WTC11 (cell line): ENCODE results near the gene UBR4. TPM values are rescaled to one million over a fixed set of nuclear protein-coding genes. Genes with fewer than 3 reads are reported as not detected.

Experiments used
- ATAC-seq: fragments of 200-7000 bp; cut with Tn5 transposase; 2 replicates; pipeline ENCODE4 v1.10.0; 2021; ENCODE audit warnings: mild to moderate bottlenecking, moderate library complexity
- Bru-seq: library from RNA; stranded (reverse); fragments of 400-500 nt; gene quantifications from one replicate; lab custom pipeline; 2021; lab: Mats Ljungman, UMichigan
- CTCF ChIA-PET: fragments of 300-600 bp; sonication (Branson Sonifier 250); formaldehyde crosslinking; loops from one replicate; lab custom pipeline; 2021; ENCODE audit warnings: antibody characterized with exemption; lab: Charles Lee
- POLR2A ChIA-PET: fragments of 350-600 bp; sonication (Branson Sonifier 250); formaldehyde crosslinking; loops from one replicate; lab custom pipeline; 2021; ENCODE audit warnings: antibody characterized with exemption; lab: Charles Lee
- DNase-seq: peaks from one replicate; pipeline ENCODE4 v3.0.0; 2021; ENCODE audit warnings: low spot score
- H3K27ac Mint-ChIP-seq: 2 replicates; pipeline ENCODE4 v1.8.0; 2021; ENCODE audit warnings: mixed read lengths
- H3K27me3 Mint-ChIP-seq: 2 replicates; pipeline ENCODE4 v1.8.0; 2021; ENCODE audit warnings: low read depth, mild to moderate bottlenecking, moderate library complexity, mixed read lengths
- H3K36me3 Mint-ChIP-seq: 2 replicates; pipeline ENCODE4 v1.8.0; 2021; ENCODE audit warnings: mixed read lengths
- H3K4me1 Mint-ChIP-seq: 2 replicates; pipeline ENCODE4 v1.8.0; 2022; ENCODE audit warnings: mixed read lengths
- H3K4me3 Mint-ChIP-seq: 2 replicates; pipeline ENCODE4 v1.8.0; 2021; ENCODE audit warnings: mild to moderate bottlenecking, moderate library complexity, mixed read lengths
- H3K9me3 Mint-ChIP-seq: 2 replicates; pipeline ENCODE4 v1.8.0; 2021; ENCODE audit warnings: mixed read lengths
- ATF1 ChIP-seq: sonication (generic); formaldehyde crosslinking; IDR thresholded peaks from 2 replicates; pipeline ENCODE4 v1.8.1; 2023; ENCODE audit warnings: mild to moderate bottlenecking, moderate library complexity, missing genetic modification reagents
- CREB1 ChIP-seq: sonication (generic); formaldehyde crosslinking; IDR thresholded peaks from 2 replicates; pipeline ENCODE4 v1.8.0; 2023; ENCODE audit warnings: mild to moderate bottlenecking, missing genetic modification reagents
- CREM ChIP-seq: sonication (generic); formaldehyde crosslinking; IDR thresholded peaks from 2 replicates; pipeline ENCODE4 v1.8.1; 2022; ENCODE audit warnings: mild to moderate bottlenecking, missing genetic modification reagents, moderate library complexity
- ESRRA ChIP-seq: sonication (generic); formaldehyde crosslinking; IDR thresholded peaks from 2 replicates; pipeline ENCODE4 v1.8.1; 2022; ENCODE audit warnings: mild to moderate bottlenecking, missing genetic modification reagents, borderline replicate concordance
- ETV6 ChIP-seq: sonication (generic); formaldehyde crosslinking; IDR thresholded peaks from 2 replicates; pipeline ENCODE4 v1.8.1; 2022; ENCODE audit warnings: mild to moderate bottlenecking, missing genetic modification reagents
- FOXP1 ChIP-seq: sonication (generic); formaldehyde crosslinking; IDR thresholded peaks from 2 replicates; pipeline ENCODE4 v1.8.0; 2022; ENCODE audit warnings: missing genetic modification reagents, mild to moderate bottlenecking, moderate library complexity, borderline replicate concordance
- GABPB1 ChIP-seq: sonication (generic); formaldehyde crosslinking; IDR thresholded peaks from 2 replicates; pipeline ENCODE4 v1.8.1; 2023; ENCODE audit warnings: mild to moderate bottlenecking, missing genetic modification reagents
- JUN ChIP-seq: sonication (generic); formaldehyde crosslinking; IDR thresholded peaks from 2 replicates; pipeline ENCODE4 v1.8.0; 2023; ENCODE audit warnings: mild to moderate bottlenecking, missing genetic modification reagents
- KAT7 ChIP-seq: sonication (generic); formaldehyde crosslinking; IDR thresholded peaks from 2 replicates; pipeline ENCODE4 v1.8.1; 2023; ENCODE audit warnings: missing genetic modification reagents, mild to moderate bottlenecking, borderline replicate concordance
- MYBL2 ChIP-seq: sonication (generic); formaldehyde crosslinking; IDR thresholded peaks from 2 replicates; pipeline ENCODE4 v1.8.1; 2023; ENCODE audit warnings: mild to moderate bottlenecking, moderate library complexity, missing genetic modification reagents
- NFE2L1 ChIP-seq: sonication (generic); formaldehyde crosslinking; IDR thresholded peaks from 2 replicates; pipeline ENCODE4 v1.8.1; 2023; ENCODE audit warnings: missing genetic modification reagents
- NR3C1 ChIP-seq: sonication (generic); formaldehyde crosslinking; conservative IDR thresholded peaks from 2 replicates; pipeline ENCODE4 v1.8.1; 2023; ENCODE audit warnings: low read depth, mild to moderate bottlenecking, missing genetic modification reagents
- SP1 ChIP-seq: sonication (generic); formaldehyde crosslinking; conservative IDR thresholded peaks from 2 replicates; pipeline ENCODE4 v1.8.1; 2022; ENCODE audit warnings: missing genetic modification reagents
- TEAD1 ChIP-seq: sonication (generic); formaldehyde crosslinking; IDR thresholded peaks from 2 replicates; pipeline ENCODE4 v1.8.0; 2022; ENCODE audit warnings: mild to moderate bottlenecking, missing genetic modification reagents
- ZNF138 ChIP-seq: sonication (generic); formaldehyde crosslinking; conservative IDR thresholded peaks from 2 replicates; pipeline ENCODE4 v1.8.1; 2022; ENCODE audit warnings: mild to moderate bottlenecking, moderate library complexity, missing genetic modification reagents
- ZNF317 ChIP-seq: sonication (generic); formaldehyde crosslinking; IDR thresholded peaks from 2 replicates; pipeline ENCODE4 v1.8.1; 2023; ENCODE audit warnings: low read depth, mild to moderate bottlenecking, moderate library complexity, missing genetic modification reagents, borderline replicate concordance
- long read RNA-seq, 3 experiments: library from RNA in 1 of 3; library from capped mRNA in 1 of 3; library from polyadenylated mRNA in 1 of 3; unstranded in 2 of 3; stranded (forward) in 1 of 3; transcript quantifications; one replicate each; pipeline ENCODE4 v2.0.0, GENCODE V29; 2021
- total RNA-seq: library from RNA; stranded (reverse); gene quantifications from 3 replicates; pipeline ENCODE4 v1.2.3, GENCODE V29; 2021
- TF ChIP-seq, protein P1 (sequence below): sonication (generic); formaldehyde crosslinking; IDR thresholded peaks from 2 replicates; pipeline ENCODE4 v1.8.1; 2023; ENCODE audit warnings: mild to moderate bottlenecking, moderate library complexity, missing genetic modification reagents
- TF ChIP-seq, protein P2 (sequence below): sonication (generic); formaldehyde crosslinking; IDR thresholded peaks from 2 replicates; pipeline ENCODE4 v1.8.1; 2023; ENCODE audit warnings: mild to moderate bottlenecking, missing genetic modification reagents
- TF ChIP-seq, protein P3 (sequence below): fragments of 250-450 bp; sonication (Bioruptor Pico); IDR thresholded peaks from 2 replicates; pipeline ENCODE4 v1.9.0; 2021; ENCODE audit warnings: mild to moderate bottlenecking
- TF ChIP-seq, protein P4 (sequence below): sonication (generic); formaldehyde crosslinking; IDR thresholded peaks from 2 replicates; pipeline ENCODE4 v1.8.1; 2022; ENCODE audit warnings: missing genetic modification reagents, borderline replicate concordance
- TF ChIP-seq, protein P5 (sequence below): sonication (generic); formaldehyde crosslinking; IDR thresholded peaks from 2 replicates; pipeline ENCODE4 v1.8.1; 2022; ENCODE audit warnings: mild to moderate bottlenecking, moderate library complexity, missing genetic modification reagents
- TF ChIP-seq, protein P6 (sequence below): sonication (generic); formaldehyde crosslinking; IDR thresholded peaks from 2 replicates; pipeline ENCODE4 v1.8.0; 2022; ENCODE audit warnings: mild to moderate bottlenecking, missing genetic modification reagents
- TF ChIP-seq, protein P7 (sequence below): sonication (generic); formaldehyde crosslinking; IDR thresholded peaks from 2 replicates; pipeline ENCODE4 v1.8.0; 2023; ENCODE audit warnings: mild to moderate bottlenecking, missing genetic modification reagents
- TF ChIP-seq, protein P8 (sequence below): sonication (generic); formaldehyde crosslinking; conservative IDR thresholded peaks from 2 replicates; pipeline ENCODE4 v1.8.1; 2022; ENCODE audit warnings: mild to moderate bottlenecking, missing genetic modification reagents

Gene UBR4
- total RNA-seq (127 to 179 TPM (median 136 TPM) in 3 replicates), Bru-seq, nascent RNA (percentile 84 among the genes with signal in this experiment)
- long read RNA-seq, experiment 1, full-length matches to known transcripts = 12 of 177 reads
- long read RNA-seq, experiment 1, partial matches to known transcripts = 136 of 177 reads
- long read RNA-seq, experiment 1, other reads (novel, unspliced or antisense) = 29 of 177 reads
- long read RNA-seq, experiment 2, partial matches to known transcripts = 47 of 85 reads
- long read RNA-seq, experiment 2, other reads (novel, unspliced or antisense) = 36 of 85 reads
- long read RNA-seq, experiment 3 = 0 reads

DNA sequence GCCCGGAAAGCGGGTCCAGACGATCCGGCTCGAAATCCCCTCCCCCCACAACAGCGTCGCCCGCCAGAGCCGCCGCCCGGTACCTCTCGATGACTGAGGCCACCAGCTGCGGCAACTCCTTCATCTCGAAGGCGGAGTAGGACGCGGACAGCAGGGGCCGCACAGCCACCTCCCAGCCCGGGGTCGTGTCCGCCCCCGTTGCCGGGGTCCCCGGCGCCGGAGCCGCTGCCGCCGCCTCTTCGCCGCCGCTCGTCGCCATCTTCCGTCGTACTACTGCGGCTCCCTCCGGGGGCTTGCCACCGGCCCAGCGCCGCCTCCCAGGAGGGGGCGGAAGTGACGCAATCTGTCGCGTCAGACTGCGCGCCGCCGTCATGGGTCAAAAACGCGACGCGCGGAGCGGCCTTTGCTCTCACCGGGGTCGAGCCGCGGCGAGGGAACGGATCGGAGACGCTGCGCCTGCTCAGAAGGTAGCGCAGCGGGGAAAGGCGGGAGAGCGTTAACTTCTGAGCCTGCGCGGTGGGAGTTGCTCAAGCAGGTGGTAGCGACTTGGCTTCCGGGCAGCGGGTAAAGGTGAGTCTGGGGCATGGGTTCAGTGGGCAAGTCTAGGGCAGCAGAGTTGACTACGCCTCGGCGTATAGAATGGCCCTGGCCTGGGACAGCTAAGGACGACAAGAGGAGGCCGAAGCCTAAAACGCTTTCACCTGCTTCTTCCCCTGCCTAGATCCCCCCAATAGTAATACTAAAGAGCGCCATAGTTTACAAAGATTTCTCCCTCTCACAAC, at the start of gene UBR4:
TSS of gene UBR4 (minus strand) at position 277 of the 782 bp plus-strand sequence. CDS start at position 259, 18 bp downstream.
- peak; percentile 93 for ATAC-seq
- TF ChIP-seq, protein P1, sequence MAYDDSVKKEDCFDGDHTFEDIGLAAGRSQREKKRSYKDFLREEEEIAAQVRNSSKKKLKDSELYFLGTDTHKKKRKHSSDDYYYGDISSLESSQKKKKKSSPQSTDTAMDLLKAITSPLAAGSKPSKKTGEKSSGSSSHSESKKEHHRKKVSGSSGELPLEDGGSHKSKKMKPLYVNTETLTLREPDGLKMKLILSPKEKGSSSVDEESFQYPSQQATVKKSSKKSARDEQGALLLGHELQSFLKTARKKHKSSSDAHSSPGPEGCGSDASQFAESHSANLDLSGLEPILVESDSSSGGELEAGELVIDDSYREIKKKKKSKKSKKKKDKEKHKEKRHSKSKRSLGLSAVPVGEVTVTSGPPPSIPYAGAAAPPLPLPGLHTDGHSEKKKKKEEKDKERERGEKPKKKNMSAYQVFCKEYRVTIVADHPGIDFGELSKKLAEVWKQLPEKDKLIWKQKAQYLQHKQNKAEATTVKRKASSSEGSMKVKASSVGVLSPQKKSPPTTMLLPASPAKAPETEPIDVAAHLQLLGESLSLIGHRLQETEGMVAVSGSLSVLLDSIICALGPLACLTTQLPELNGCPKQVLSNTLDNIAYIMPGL (CRISPR knock-in tag) = peak; percentile 86
- TF ChIP-seq JUN (CRISPR knock-in tag) (peak; percentile 87), ESRRA (CRISPR knock-in tag) (peak; percentile 58; the same call in 1 of the 2 replicates), CREB1 (peak; percentile 95), GABPB1 (CRISPR knock-in tag) (peak; percentile 96), ATF1 (CRISPR knock-in tag) (peak; percentile 87; the same call in 1 of the 2 replicates), KAT7 (0 out of 2 replicates have a peak, but pooled peaks have one; percentile 35), ZNF317 (peak; percentile 52; the same call in 1 of the 2 replicates), ZNF138 (CRISPR knock-in tag) (no peak), SP1 (CRISPR knock-in tag) (peak; percentile 87), ETV6 (CRISPR knock-in tag) (0 out of 2 replicates have a peak, but pooled peaks have one; percentile 42), MYBL2 (peak; percentile 65), NR3C1 (CRISPR knock-in tag) (no peak), TEAD1 (CRISPR knock-in tag) (peak; percentile 77), FOXP1 (CRISPR knock-in tag) (peak; percentile 86), CREM (CRISPR knock-in tag) (peak; percentile 99), NFE2L1 (CRISPR knock-in tag) (peak; percentile 87)
- TF ChIP-seq, protein P2, sequence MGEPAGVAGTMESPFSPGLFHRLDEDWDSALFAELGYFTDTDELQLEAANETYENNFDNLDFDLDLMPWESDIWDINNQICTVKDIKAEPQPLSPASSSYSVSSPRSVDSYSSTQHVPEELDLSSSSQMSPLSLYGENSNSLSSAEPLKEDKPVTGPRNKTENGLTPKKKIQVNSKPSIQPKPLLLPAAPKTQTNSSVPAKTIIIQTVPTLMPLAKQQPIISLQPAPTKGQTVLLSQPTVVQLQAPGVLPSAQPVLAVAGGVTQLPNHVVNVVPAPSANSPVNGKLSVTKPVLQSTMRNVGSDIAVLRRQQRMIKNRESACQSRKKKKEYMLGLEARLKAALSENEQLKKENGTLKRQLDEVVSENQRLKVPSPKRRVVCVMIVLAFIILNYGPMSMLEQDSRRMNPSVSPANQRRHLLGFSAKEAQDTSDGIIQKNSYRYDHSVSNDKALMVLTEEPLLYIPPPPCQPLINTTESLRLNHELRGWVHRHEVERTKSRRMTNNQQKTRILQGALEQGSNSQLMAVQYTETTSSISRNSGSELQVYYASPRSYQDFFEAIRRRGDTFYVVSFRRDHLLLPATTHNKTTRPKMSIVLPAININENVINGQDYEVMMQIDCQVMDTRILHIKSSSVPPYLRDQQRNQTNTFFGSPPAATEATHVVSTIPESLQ (CRISPR knock-in tag) = peak; percentile 36; the same call in 1 of the 2 replicates
- TF ChIP-seq, protein P3, sequence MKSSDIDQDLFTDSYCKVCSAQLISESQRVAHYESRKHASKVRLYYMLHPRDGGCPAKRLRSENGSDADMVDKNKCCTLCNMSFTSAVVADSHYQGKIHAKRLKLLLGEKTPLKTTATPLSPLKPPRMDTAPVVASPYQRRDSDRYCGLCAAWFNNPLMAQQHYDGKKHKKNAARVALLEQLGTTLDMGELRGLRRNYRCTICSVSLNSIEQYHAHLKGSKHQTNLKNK = 0 out of 2 replicates have a peak, but pooled peaks have one; percentile 5
- TF ChIP-seq, protein P4, sequence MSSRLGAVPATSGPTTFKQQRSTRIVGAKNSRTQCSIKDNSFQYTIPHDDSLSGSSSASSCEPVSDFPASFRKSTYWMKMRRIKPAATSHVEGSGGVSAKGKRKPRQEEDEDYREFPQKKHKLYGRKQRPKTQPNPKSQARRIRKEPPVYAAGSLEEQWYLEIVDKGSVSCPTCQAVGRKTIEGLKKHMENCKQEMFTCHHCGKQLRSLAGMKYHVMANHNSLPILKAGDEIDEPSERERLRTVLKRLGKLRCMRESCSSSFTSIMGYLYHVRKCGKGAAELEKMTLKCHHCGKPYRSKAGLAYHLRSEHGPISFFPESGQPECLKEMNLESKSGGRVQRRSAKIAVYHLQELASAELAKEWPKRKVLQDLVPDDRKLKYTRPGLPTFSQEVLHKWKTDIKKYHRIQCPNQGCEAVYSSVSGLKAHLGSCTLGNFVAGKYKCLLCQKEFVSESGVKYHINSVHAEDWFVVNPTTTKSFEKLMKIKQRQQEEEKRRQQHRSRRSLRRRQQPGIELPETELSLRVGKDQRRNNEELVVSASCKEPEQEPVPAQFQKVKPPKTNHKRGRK (CRISPR knock-in tag) = no peak
- TF ChIP-seq, protein P5, sequence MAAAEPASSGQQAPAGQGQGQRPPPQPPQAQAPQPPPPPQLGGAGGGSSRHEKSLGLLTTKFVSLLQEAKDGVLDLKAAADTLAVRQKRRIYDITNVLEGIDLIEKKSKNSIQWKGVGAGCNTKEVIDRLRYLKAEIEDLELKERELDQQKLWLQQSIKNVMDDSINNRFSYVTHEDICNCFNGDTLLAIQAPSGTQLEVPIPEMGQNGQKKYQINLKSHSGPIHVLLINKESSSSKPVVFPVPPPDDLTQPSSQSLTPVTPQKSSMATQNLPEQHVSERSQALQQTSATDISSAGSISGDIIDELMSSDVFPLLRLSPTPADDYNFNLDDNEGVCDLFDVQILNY (CRISPR knock-in tag) = peak; percentile 94
- TF ChIP-seq, protein P6, sequence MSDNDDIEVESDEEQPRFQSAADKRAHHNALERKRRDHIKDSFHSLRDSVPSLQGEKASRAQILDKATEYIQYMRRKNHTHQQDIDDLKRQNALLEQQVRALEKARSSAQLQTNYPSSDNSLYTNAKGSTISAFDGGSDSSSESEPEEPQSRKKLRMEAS (CRISPR knock-in tag) = peak; percentile 92; the same call in 1 of the 2 replicates
- TF ChIP-seq, protein P7, sequence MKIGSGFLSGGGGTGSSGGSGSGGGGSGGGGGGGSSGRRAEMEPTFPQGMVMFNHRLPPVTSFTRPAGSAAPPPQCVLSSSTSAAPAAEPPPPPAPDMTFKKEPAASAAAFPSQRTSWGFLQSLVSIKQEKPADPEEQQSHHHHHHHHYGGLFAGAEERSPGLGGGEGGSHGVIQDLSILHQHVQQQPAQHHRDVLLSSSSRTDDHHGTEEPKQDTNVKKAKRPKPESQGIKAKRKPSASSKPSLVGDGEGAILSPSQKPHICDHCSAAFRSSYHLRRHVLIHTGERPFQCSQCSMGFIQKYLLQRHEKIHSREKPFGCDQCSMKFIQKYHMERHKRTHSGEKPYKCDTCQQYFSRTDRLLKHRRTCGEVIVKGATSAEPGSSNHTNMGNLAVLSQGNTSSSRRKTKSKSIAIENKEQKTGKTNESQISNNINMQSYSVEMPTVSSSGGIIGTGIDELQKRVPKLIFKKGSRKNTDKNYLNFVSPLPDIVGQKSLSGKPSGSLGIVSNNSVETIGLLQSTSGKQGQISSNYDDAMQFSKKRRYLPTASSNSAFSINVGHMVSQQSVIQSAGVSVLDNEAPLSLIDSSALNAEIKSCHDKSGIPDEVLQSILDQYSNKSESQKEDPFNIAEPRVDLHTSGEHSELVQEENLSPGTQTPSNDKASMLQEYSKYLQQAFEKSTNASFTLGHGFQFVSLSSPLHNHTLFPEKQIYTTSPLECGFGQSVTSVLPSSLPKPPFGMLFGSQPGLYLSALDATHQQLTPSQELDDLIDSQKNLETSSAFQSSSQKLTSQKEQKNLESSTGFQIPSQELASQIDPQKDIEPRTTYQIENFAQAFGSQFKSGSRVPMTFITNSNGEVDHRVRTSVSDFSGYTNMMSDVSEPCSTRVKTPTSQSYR (CRISPR knock-in tag) = no peak
- TF ChIP-seq, protein P8, sequence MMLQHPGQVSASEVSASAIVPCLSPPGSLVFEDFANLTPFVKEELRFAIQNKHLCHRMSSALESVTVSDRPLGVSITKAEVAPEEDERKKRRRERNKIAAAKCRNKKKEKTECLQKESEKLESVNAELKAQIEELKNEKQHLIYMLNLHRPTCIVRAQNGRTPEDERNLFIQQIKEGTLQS (CRISPR knock-in tag) = peak; percentile 70; the same call in 1 of the 2 replicates

More for the DNA sequence above, at the start of gene UBR4:
- DNase-seq = peak; percentile 95
- ChIA-PET CTCF (interaction anchor here (0.9 kb wide), 2 partner anchors 31 to 303 kb away, joined by 3 to 4 read pairs; no protein-coding TSS in a partner anchor), POLR2A (interaction anchor here (0.6 kb wide), 1 partner anchor 943 kb away, joined by 5 read pairs; no protein-coding TSS in a partner anchor)
- Mint-ChIP-seq H3K4me3 (peak within 1 kb of the TSS; percentile 94), H3K4me1 (peaks cover 31% of the 10 kb centered on the region), H3K27me3 (no peaks in the 10 kb centered on the region), H3K36me3 (peaks cover 3% of the 10 kb centered on the region), H3K27ac (peak within 1 kb of the TSS; percentile 99), H3K9me3 (no peaks in the 10 kb centered on the region)
